GM19025 (cell line): ENCODE data around the gene ADSL.
"Not testable (repeated sequence)": the region's sequence is repeated elsewhere in the genome, so short reads cannot be mapped to it uniquely, and the experiment has no call there.

ENCODE experiments used
- ATAC-seq: cut with Tn5 transposase; IDR thresholded peaks from one replicate; pipeline ENCODE4 v1.9.1; 2021; ENCODE audit warnings: mild to moderate bottlenecking, low read depth, moderate library complexity; ENCODE audit not compliant: unreplicated experiment

Gene ADSL

GRCh38 chr22:40346185-40347118 is at the start of gene ADSL:
Gene ADSL, plus strand, starts transcription at chr22:40346500. Its CDS starts 59 bp downstream, at chr22:40346559.
- peak; percentile 88 for ATAC-seq

GRCh38 chr22:40300316-40300715 is 46.0 kb upstream of the ADSL start:
- no peak for ATAC-seq

- ATAC-seq, result peak; percentile 79
Observed at GRCh38 chr22:40300884-40301672, 45.2 kb upstream of the ADSL start.

GRCh38 chr22:40302149-40302548 is 44.2 kb upstream of the ADSL start:
- ATAC-seq, result no peak

GRCh38 chr22:40305625-40306024 is 40.7 kb upstream of the ADSL start:
- ATAC-seq, result no peak

- no peak for ATAC-seq
Observed at GRCh38 chr22:40308999-40309573, 37.2 kb upstream of the ADSL start.

GRCh38 chr22:40309631-40310030 is 36.7 kb upstream of the ADSL start:
- ATAC-seq, result no peak

GRCh38 chr22:40310081-40310767 is 36.1 kb upstream of the ADSL start:
- ATAC-seq, result no peak

- ATAC-seq, result no peak
Observed at GRCh38 chr22:40310768-40311120, 35.6 kb upstream of the ADSL start.

- ATAC-seq, result not testable (repeated sequence)
Observed at GRCh38 chr22:40311646-40312045, 34.7 kb upstream of the ADSL start.

GRCh38 chr22:40312050-40312449 is 34.2 kb upstream of the ADSL start:
- no peak for ATAC-seq

GRCh38 chr22:40313007-40313406 is 33.3 kb upstream of the ADSL start:
- ATAC-seq, result no peak

- ATAC-seq, result no peak
Observed at GRCh38 chr22:40314041-40314440, 32.3 kb upstream of the ADSL start.

- ATAC-seq, result no peak
Observed at GRCh38 chr22:40320687-40321086, 25.6 kb upstream of the ADSL start.

GRCh38 chr22:40322021-40322420 is 24.3 kb upstream of the ADSL start:
- ATAC-seq, result no peak

- no peak for ATAC-seq
Observed at GRCh38 chr22:40322818-40323447, 23.4 kb upstream of the ADSL start.

- no peak for ATAC-seq
Observed at GRCh38 chr22:40323681-40324171, 22.6 kb upstream of the ADSL start.

- no peak for ATAC-seq
Observed at GRCh38 chr22:40324468-40325305, 21.6 kb upstream of the ADSL start.

GRCh38 chr22:40325315-40325714 is 21.0 kb upstream of the ADSL start:
- ATAC-seq, result no peak
